Measurements from ENCODE around the gene LRFN3.
A peak's percentile ranks its signal among the peaks of the same experiment; 100 is the strongest.
"Not testable (repeated sequence)": the region's sequence is repeated elsewhere in the genome, so short reads cannot be mapped to it uniquely, and the experiment has no call there.

Gene LRFN3

GRCh38 chr19:35938282-35939224 is 2.4 kb downstream of the LRFN3 start:
- no peak for DNase-seq (ENCODE audit: low read depth)

DNA sequence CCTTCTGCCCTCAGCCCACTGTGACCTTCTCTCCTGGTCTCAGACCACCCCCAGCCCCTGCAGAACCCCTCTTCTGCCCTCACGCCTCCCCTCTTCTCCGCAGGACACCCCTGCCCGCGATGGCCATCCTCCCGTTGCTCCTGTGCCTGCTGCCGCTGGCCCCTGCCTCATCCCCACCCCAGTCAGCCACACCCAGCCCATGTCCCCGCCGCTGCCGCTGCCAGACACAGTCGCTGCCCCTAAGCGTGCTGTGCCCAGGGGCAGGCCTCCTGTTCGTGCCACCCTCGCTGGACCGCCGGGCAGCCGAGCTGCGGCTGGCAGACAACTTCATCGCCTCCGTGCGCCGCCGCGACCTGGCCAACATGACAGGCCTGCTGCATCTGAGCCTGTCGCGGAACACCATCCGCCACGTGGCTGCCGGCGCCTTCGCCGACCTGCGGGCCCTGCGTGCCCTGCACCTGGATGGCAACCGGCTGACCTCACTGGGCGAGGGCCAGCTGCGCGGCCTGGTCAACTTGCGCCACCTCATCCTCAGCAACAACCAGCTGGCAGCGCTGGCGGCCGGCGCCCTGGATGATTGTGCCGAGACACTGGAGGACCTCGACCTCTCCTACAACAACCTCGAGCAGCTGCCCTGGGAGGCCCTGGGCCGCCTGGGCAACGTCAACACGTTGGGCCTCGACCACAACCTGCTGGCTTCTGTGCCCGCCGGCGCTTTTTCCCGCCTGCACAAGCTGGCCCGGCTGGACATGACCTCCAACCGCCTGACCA is 3.3 kb downstream of the LRFN3 start:
- DNase-seq (ENCODE audit: low read depth) = no peak

DNA sequence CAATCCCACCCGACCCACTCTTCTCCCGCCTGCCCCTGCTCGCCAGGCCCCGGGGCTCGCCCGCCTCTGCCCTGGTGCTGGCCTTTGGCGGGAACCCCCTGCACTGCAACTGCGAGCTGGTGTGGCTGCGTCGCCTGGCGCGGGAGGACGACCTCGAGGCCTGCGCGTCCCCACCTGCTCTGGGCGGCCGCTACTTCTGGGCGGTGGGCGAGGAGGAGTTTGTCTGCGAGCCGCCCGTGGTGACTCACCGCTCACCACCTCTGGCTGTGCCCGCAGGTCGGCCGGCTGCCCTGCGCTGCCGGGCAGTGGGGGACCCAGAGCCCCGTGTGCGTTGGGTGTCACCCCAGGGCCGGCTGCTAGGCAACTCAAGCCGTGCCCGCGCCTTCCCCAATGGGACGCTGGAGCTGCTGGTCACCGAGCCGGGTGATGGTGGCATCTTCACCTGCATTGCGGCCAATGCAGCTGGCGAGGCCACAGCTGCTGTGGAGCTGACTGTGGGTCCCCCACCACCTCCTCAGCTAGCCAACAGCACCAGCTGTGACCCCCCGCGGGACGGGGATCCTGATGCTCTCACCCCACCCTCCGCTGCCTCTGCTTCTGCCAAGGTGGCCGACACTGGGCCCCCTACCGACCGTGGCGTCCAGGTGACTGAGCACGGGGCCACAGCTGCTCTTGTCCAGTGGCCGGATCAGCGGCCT is 4.1 kb downstream of the LRFN3 start:
- no peak for DNase-seq (ENCODE audit: low read depth)

DNA sequence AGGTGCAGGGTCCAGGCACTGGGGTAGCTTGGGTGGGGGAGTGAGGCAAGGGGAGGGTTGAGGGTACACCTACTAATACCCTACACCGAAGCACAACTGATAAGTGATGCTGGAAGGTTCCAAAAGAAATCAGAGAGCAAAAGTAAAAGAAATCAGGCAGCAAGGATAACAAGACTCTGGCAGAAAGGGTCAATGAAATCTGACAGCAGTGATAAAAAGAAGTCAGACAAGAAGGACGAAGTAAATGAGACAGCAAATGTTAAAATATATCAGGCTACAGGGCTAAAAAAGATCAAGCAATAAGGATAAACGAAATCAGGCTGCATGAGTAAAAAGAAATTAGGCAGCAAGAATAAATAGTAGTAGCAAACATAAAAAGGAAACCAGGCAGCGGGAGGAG is 4.7 kb downstream of the LRFN3 start:
- DNase-seq (ENCODE audit: low read depth) = no peak

GRCh38 chr19:35942235-35942634 is 6.1 kb downstream of the LRFN3 start:
- DNase-seq (ENCODE audit: low read depth) = no peak

DNA sequence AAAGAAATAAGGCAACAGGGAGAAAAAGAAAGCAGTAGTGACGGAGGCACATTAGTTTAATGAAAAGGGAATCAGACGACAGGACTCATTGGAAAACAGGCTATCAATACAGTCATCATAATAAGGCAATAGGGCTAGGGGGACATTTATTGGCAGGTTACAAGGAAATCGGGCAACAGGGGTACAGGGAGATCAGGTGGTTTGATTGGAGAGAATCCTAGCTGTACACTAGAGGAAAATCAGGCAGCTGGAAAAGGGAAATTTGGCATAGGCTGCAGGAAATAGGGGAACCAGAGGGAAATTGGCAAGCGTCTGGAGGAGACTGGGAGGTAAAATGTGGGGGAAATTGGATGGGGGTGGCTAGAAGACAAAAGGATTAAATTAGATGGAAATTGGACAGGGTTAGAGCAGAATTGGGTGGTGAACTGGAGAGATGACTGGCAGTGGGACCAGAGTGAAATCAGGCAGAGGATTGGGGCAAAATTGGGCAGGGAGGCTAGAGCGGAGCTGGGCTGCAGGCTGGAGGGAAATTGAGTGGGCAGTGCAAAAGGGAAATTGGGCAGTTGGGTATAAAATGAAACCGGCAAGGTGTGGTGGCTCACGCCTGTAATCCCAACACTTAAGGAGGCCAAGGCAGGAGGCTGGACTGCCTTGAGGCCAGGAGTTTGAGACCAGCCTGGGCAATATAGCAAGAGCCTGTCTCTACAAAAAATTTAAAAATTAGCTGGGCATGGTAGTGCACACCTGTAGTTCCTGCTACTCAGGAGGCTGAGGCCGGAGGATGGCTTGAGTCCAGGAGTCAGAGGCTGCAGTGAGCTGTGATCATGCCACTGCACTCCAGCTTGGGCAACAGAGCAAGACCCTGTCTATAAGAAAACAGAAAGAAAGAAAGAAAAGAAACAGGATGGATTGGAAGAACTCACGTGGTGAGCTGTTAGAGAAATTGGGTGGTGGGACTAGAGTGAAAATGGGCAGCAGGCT is 7.4 kb downstream of the LRFN3 start:
- DNase-seq (ENCODE audit: low read depth) = no peak

- no peak for DNase-seq (ENCODE audit: low read depth)
Observed at GRCh38 chr19:35944556-35944955, 8.4 kb downstream of the LRFN3 start.

DNA sequence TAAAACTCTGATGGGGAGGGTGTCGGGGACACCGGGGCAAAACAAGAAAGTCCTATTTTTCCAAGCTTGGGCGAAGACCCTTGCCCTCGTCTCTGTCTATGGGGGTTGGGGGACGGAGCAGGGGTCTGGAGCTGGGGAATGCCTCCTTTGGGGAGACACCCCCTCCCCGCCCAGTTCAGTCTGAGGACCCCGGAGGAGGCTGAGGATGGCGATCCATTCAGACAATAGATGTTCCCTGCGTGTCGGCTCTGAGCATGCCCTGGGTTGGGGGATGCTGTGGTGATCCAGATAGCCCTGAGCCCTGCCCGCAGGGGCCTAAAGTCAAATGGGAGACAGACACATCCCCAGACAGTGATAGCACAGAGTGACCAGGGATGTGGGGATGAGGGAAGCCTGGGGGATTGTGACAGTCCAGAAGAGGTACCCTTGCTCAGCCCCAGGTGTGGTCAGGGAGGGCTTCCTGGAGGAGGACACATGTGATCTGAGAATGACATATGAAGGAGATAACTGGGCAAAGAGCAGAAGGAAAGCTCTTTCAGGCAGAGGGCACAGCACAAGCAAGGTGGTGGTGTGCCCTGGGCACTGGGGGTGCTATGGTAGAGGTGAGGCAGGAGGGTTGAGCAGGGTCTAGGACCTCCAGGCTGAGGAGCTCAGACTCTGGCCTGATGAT is 9.1 kb downstream of the LRFN3 start:
- DNase-seq (ENCODE audit: low read depth) = no peak

- DNase-seq (ENCODE audit: low read depth) = no peak
Observed at GRCh38 chr19:35946203-35946602, 10.0 kb downstream of the LRFN3 start.

- no peak for DNase-seq (ENCODE audit: low read depth)
Observed at GRCh38 chr19:35949131-35949530, 13.0 kb downstream of the LRFN3 start.

- no peak for DNase-seq (ENCODE audit: low read depth)
Observed at GRCh38 chr19:35955881-35956634, 19.9 kb downstream of the LRFN3 start.

DNA sequence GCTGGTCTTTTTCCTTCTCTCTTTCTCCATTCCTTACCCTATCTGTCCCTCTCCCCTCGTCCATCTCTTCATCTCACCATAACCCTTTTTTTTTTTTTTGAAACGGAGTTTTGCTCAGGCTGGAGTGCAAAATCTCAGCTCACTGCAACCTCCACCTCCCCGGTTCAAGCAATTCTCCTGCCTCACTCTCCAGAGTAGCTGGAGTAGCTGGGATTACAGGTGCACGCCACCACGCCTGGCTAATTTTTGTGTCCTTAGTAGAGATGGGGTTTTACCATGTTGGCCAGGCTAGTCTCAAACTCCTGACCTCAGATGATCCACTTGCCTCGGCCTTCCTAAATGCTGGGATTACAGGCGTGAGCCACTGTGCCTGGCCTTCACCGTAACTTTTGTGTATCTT is 21.2 kb downstream of the LRFN3 start:
- not testable (repeated sequence) for DNase-seq (ENCODE audit: low read depth)

GRCh38 chr19:35958660-35959039 is 22.5 kb downstream of the LRFN3 start:
- no peak for DNase-seq (ENCODE audit: low read depth)

- peak; percentile 61 for DNase-seq (ENCODE audit: low read depth)
Observed at GRCh38 chr19:35959040-35959967, 23.1 kb downstream of the LRFN3 start.

GRCh38 chr19:35959968-35960320 is 23.8 kb downstream of the LRFN3 start:
- no peak for DNase-seq (ENCODE audit: low read depth)

DNA sequence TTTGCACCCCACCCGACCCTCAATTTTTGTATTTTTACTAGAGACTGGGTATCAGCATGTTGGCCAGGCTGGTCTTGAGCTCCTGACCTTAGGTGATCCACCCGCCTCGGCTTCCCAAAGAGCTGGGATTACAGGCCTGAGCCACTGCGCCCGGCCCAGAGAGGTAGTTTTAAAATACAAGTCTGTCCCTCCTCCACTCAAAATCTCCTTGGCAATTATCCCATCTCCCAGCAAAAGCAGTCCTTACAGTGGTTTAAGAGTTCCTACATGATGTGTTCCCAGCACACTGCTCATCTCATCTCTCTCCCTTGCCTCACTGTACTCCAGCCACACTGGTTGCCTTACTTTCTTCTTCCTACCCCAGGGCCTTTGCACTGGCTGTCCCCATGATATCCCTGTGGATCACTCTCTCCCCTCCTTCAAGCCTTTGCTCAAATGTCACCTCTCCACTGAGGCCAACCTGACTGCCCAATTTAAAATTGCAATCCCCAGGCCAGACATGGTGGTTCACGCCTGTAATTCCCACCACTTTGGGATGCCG is 24.3 kb downstream of the LRFN3 start:
- DNase-seq (ENCODE audit: low read depth) = no peak

DNA sequence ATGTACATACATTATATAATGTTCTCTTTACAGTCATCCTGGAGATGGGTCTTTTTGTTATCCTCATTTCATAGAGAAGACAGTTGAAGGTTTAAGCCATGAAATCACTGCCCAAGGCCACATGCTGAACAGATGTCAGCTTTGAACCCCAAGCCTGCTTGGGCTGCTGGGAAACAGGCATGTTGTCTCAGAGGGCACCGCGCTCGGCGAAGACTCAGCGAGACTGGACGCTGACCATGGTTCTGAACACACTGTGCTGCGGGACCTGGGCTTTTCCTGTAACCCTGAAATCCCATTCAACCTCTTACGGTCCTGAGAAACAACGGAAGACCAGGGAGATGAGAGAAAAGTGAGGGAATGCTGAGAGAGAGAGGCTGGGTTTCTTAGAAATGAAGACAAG is 27.3 kb downstream of the LRFN3 start:
- DNase-seq (ENCODE audit: low read depth) = no peak

- no peak for DNase-seq (ENCODE audit: low read depth)
Observed at GRCh38 chr19:35966771-35967170, 30.6 kb downstream of the LRFN3 start.

DNA sequence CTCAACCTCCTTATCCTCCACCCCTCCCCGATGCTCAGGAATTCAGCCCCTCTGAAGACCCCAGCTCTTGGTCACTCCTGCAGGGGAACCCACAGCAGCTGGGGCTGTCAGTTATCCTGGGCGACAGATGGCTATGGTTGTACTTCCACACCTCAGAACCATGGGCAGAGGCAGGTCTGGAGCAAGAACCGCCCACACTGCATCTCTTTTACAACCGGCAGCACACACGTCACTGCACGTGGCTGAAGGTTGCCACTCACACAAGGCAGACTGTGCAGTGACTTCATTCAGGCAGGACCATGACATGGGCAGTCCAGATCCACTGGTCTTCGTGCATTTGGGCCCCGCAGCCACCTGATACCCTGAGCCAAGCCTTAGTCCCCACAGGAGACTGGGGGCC is 37.3 kb downstream of the LRFN3 start:
- no peak for DNase-seq (ENCODE audit: low read depth)

All from activated gamma-delta T cell treated with anti-CD3 and anti-CD28 coated beads, Interleukin-2, amount 50 U/mL, for 16 hours (primary cell).